GM21528 (cell line): Measurements from ENCODE around the gene NLRP3.
A peak's percentile ranks its signal among the peaks of the same experiment; 100 is the strongest.
"Not testable (repeated sequence)": the region's sequence is repeated elsewhere in the genome, so short reads cannot be mapped to it uniquely, and the experiment has no call there.

Source experiments
- ATAC-seq: cut with Tn5 transposase; IDR thresholded peaks from one replicate; pipeline ENCODE4 v1.9.1; 2021; ENCODE audit warnings: mild to moderate bottlenecking, moderate library complexity; ENCODE audit not compliant: unreplicated experiment, low FRiP score

Gene NLRP3

DNA sequence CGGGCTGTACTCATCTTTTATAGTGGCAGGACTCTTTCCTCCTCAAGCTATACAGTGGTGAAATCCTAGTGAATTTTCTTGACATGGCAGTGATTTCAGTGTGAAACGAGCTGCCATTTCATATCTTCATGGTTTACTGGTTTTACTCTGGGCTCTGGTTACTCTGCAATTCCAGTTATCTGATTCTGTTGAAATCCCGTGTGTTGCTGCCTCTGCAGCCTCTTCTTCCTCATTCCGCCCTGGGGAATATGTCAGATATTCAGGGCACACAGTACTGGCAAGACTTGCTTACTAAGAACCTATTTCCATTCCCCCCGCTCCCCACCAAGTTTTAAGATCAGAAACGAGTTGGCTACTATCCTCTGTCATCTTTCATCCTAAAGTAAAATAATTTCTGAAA, 49.8 kb downstream of the NLRP3 start:
- ATAC-seq = no peak

DNA sequence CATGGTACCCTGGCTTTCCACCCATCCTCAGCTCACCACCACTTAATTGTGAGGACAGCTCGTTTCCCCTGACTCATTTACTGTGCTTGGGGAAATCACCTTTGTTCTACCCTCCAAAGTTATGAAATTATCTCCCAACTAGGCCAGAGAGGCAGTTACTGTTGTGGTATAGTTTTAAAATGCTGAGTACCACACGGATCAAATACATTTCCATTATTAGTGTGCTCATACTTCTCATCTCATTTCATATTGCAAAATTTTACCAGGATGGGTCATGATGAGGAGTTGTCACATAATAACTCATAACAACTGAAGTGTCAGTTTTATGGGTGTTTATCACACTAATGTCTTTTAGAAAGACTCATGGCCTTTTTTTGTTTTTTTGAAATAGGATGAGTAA, 51.2 kb downstream of the NLRP3 start:
- no peak for ATAC-seq

DNA sequence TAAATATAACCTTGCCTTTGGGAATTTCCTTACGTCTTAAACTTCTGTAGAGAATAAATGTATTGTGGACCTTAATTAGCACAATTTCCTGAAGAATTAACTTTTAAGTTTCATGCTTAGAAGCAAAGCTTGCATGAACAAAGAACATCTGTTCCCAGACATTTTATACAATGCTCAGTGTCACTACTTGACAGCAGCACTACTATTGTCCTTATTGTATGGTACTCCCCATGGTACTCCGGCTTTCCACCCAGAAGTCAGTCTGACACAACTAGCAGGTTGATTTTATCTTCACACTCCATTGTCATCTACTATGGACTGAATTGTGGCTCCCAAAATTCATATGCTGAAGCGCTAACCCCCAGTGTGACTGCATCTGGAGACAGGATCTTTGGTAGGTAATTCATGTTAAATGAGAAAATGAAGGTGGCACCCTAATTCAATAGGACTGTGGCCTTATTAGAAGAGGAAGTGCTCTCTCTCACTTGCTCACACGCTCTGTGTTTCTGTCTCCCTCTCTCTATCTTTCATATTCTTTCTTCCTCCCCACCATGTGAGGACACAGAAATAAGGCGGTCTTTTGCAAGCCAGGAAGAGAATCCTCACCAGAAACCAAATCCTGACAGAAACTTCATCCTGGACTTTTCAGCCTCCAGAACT, 52.6 kb downstream of the NLRP3 start:
- ATAC-seq = no peak

DNA sequence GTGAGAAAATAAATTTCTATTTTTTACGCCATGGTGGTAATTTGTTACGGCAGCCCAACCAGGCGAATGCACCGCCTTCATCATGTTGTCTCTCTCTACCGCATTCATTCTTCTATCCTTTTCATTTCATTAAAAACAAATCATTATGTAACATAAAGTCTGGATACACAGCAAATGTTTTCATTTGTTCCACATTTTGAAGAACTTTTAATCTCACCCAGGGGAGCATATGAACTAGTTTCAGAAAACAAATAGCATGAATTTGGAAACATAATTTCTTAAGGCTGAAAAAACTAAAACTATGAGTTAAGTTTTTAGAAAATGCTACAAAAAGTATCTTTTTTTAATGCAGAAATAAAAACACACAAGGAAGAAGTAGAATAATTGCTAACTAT, 53.2 kb downstream of the NLRP3 start:
- ATAC-seq = no peak

DNA sequence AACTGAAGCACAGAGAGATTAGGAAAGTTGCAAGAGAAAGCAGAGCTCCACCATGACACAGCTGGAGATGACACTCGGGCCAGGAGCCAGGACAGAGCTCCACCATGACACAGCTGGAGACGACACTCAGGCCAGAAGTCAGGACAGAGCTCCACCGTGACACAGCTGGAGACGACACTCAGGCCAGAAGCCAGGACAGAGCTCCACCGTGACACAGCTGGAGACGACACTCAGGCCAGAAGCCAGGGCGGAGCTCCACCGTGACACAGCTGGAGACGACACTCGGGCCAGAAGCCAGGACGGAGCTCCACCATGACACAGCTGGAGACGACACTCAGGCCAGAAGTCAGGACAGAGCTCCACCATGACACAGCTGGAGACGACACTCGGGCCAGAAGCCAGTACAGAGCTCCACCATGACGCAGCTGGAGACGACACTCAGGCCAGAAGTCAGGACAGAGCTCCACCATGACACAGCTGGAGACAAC, 55.0 kb downstream of the NLRP3 start:
- not testable (repeated sequence) for ATAC-seq

DNA sequence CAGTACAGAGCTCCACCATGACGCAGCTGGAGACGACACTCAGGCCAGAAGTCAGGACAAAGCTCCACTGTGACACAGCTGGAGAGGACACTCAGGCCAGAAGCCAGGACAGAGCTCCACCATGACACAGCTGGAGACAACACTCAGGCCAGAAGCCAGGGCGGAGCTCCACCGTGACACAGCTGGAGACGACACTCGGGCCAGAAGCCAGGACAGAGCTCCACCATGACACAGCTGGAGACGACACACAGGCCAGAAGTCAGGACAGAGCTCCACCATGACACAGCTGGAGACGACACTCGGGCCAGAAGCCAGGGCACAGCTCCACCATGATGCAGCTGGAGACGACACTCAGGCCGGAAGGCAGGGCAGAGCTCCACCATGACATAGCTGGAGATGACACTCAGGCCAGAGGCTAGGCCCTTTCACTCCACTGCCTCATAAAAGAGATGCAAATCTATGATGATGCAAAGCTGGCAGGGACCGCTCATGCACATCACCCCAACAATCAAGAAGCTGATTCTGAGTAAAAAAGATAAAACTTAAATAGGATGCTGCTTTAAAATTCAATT, 55.6 kb downstream of the NLRP3 start:
- no peak for ATAC-seq

DNA sequence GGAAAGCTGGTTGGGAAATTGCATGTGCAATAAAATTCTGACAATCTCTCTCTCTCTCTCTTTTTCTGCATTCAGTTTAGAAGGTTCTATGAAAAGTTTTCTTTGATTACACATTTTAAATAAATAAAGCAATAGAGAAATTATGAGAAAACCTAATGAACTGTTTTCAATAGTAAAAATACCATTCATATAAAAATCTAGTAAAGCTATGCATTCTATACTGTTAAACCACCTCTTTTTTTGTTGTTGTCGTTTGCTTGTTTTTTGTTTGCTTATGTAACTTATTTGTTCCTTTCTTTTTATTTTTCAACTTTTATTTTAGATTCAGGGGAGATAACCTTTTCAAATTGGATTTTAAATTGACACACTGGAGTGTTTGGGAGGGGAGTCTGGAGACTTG, 56.1 kb downstream of the NLRP3 start:
- no peak for ATAC-seq

DNA sequence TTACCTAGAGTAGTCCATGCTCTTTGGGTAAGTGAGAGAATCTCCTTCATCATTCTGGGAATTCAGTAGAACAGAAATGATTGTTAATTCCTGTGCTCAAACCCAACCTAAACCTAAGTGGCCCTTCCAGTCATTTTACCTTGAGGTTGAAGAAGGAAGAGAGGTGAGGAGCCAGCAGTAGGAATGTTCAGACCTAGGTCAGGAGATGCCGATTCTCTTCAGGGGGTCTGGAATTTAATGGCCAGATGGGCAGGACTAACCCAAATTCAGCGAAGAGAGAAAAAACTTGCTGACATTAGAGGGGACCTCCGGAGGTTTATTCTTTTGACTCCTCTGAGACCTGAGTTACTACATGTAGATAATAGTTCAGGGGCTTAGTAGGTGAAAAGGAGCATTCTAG, 58.4 kb downstream of the NLRP3 start:
- ATAC-seq = no peak

DNA sequence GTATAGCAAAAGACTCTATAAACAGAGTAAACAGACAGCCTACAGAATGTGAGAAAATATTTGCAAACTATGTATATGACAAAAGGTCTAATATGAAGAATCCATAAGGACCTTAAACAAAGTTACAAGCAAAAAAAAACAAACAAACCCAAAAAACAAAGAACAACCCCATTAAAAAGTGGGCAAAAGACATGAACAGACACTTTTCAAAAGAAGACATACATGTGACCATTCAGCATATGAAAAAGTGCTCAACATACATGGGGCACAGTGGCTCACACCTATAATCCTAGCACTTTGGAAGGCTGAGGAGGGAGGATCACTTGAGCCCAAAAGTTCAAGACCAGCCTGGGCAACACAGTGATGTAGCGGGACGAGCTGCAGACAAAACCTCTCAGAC, 59.8 kb downstream of the NLRP3 start:
- no peak for ATAC-seq

DNA sequence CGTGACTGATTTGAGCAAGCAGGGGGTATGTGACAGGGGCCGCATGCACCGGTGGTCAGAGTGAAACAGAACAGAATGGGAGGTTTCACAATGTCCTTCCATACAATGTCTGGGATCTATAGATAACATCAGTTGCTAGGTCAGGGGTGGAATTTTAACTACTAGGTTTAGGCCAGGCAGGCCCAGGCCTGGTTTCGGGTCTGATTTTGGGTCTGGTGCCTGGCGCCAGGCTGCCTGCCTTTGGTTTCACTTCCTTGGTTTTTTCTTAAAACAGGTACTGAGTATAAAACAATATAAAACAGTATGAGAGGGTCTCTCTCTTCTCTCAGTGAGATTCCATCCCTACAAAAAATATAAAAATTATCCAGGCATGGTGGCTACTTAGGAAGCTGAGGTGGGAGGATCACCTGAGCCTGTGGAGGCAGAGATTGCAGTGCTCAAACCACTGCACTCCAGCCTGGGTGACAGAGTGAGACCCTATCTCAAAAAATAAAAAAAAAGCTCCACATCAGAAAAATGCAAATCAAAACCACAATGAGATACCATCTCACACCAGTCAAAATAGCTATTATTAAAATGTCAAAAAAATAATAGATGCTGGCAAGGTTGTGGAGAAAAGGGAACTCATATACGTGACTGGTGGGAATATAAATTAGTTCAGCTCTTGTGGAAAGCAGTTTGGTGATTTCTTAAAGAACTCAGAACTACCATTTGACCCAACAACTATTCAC, 60.5 kb downstream of the NLRP3 start:
- not testable (repeated sequence) for ATAC-seq

DNA sequence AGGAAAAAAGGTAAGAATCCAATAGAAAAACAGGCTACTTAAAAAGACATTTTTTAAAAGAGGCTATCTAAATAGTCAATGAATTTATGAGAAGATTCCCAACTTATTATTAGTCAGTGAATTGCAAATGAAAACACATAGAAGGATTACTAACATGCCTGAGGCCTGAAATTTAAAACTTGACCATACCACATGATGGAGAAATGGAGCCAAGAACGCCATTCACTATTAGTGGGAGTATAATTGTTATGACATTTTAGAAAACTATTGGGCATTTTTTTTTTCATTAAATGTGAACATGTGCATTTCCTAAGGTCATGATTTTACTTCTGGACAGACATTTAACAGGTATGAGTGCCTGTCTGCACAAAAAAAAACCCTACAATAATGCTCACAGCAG, 66.8 kb downstream of the NLRP3 start:
- ATAC-seq = no peak

DNA sequence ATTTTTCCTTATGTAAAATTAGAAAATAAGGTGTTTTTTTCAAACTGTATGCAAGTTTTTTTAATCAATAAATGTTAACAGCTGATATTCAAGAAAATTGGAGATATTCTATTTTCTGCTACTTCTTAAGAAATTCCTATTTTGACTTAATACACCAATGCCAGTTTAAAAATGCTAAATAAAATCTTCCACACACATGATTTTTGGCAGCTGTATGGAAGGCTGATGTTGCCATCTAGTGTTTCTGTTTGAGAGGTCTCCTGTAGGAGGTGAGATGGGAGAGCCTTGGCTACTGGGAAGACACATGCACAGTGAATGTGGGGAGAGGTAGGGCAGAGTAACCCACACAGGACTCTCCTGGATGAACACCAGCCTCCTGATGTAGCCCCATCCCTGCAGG, 71.1 kb downstream of the NLRP3 start:
- peak; percentile 58 for ATAC-seq

DNA sequence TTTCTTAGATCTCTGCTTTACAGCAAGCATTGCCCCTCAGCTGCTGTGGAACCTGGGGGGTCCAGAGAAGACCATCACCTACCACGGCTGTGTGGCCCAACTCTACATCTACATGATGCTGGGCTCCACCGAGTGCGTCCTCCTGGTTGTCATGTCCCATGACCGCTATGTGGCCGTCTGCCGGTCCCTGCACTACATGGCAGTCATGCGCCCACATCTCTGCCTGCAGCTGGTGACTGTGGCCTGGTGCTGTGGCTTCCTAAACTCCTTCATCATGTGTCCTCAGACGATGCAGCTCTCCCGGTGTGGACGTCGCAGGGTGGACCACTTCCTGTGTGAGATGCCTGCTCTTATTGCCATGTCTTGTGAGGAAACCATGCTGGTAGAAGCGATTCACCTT, 75.4 kb downstream of the NLRP3 start:
- no peak for ATAC-seq

DNA sequence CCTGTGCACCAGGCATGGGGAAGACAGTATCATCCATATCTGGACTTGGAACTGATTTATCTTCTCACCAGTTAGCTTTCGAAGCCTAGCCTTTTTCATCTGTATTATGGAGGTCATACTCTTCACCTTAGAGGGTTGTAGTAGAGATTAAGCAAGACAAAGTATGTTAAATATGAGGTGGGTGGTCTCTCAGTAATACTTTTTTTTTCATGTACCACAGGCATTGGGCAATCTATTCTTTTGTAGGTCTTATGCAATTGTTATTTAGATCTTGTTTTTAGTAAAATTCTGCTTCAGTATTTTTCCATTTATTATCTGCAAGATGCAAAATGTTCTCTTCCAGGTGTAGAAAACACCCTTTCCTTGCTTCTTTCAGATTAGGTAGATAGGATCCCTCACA, 77.1 kb downstream of the NLRP3 start:
- no peak for ATAC-seq

DNA sequence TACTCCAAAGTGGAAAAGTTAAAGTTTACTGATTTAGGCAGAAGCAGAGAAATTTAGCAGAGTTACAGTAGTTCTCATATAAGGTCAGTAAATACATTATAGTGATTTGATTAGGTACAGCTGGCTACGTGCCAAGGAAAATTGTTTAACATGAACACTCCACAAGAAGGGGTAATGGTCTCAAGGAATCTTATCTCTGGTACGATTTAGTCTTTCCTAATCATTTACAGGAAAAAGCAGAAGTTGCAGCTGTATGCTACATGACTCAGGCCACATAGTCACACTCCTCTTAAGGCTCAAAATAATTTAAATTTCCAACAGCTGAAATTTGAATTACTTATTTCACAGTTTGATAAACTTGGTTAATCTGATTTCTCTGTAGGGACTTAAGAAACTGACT, 78.8 kb downstream of the NLRP3 start:
- ATAC-seq = no peak

DNA sequence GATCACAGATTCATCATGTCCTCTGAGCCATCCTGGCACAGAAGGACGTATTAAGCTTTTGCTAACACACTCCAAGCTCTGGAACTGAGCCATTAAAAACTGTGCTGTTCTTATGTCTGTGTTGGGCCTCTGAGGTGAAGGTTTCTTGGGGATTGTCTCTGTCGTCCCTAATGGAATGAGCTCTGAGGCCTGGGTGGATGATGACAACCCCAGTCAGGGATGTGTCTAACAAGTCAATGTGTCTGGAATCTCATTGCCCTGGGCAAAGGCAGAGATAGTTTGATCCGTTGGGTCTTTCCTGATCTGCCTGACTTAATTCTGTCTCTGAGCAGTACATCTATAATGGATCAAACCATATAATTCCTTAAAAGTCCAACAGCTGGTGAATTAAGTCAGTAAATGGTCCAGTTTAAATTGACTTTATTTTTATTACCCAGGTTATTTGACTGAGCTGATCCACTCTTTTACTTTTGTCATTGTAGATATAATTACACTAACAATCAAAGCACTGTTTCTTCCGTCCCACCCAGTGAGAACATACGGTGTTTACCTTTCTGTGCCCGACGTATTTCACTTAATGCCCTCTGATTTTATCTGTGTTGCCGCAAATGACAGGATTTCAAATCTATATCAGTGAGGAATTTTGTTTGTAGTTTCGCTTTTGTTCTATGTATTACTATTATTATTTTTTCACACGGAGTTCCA, 80.8 kb downstream of the NLRP3 start:
- ATAC-seq = no peak
